ENCODE results near the gene NAP1L4. TPM values are rescaled to one million over a fixed set of nuclear protein-coding genes. Genes with fewer than 3 reads are reported as not detected.
A peak's percentile ranks its signal among the peaks of the same experiment; 100 is the strongest.

Gene NAP1L4
- total RNA-seq, 2 donors from 2014 or later, result 198 to 206 TPM

GRCh38 chr11:2983908-2984307, 8.2 kb downstream of the NAP1L4 start:
- Mint-ChIP-seq H3K4me1 (peaks cover 23% of the 10 kb centered on the region), H3K36me3 (ENCODE audit: low read depth) (peaks cover 43% of the 10 kb centered on the region), H3K27ac (peak overlapping the region; percentile 79), H3K27me3 (ENCODE audit: insufficient read depth) (no peaks in the 10 kb centered on the region), H3K4me3 (no peak overlapping the region), H3K9me3 (no peaks in the 10 kb centered on the region)
- TF ChIP-seq CTCF (conservative IDR thresholded peaks at IDR 0.05), result no peak
- Histone ChIP-seq H3K36me3 (ENCODE audit: control insufficient read depth, insufficient read depth, low read length) (peaks cover 37% of the 10 kb centered on the region), H3K9me3 (ENCODE audit: control insufficient read depth, low read length) (no peaks in the 10 kb centered on the region), H3K27me3 (ENCODE audit: control insufficient read depth, insufficient read depth, low read length, poor library complexity, severe bottlenecking) (no peaks in the 10 kb centered on the region), H3K27ac (ENCODE audit: low read depth, low read length) (no peak overlapping the region), H3K4me1 (ENCODE audit: control insufficient read depth, insufficient read depth, low read length) (peaks cover 10% of the 10 kb centered on the region), H3K4me3 (ENCODE audit: low read length) (no peak overlapping the region), H3K9ac (ENCODE audit: extremely low read depth, low read length, poor library complexity, severe bottlenecking) (no peak overlapping the region)
- DNase-seq, result no peak
- 90 to 100% methylated on average over 1 to 4 of the region's 4 CpGs for WGBS, 2 experiments (ENCODE audit: insufficient coverage in 1 of 2, insufficient read length in 1 of 2)

- H3K4me1 Mint-ChIP-seq, result peaks cover 18% of the 10 kb centered on the region
These were observed 9.9 kb downstream of the NAP1L4 start for GRCh38 chr11:2982214-2982613.

GRCh38 chr11:2981130-2981529, 11.0 kb downstream of the NAP1L4 start:
- peaks cover 18% of the 10 kb centered on the region for H3K4me1 Mint-ChIP-seq
- peaks cover 55% of the 10 kb centered on the region for H3K36me3 ChIP-seq (ENCODE audit: control insufficient read depth, insufficient read depth, low read length)

More at GRCh38 chr11:2982214-2982613, 9.9 kb downstream of the NAP1L4 start:
- Mint-ChIP-seq H3K36me3 (ENCODE audit: low read depth) (peaks cover 46% of the 10 kb centered on the region), H3K27ac (peak overlapping the region; percentile 28), H3K4me3 (no peak overlapping the region), H3K27me3 (ENCODE audit: insufficient read depth) (no peaks in the 10 kb centered on the region), H3K9me3 (no peaks in the 10 kb centered on the region)
- WGBS, 2 experiments (ENCODE audit: insufficient coverage in 1 of 2, insufficient read length in 1 of 2), result 90 to 100% methylated on average over 2 of the region's 2 CpGs
- Histone ChIP-seq H3K27ac (ENCODE audit: low read depth, low read length) (no peak overlapping the region), H3K27me3 (ENCODE audit: control insufficient read depth, insufficient read depth, low read length, poor library complexity, severe bottlenecking) (no peaks in the 10 kb centered on the region), H3K4me3 (ENCODE audit: low read length) (peak overlapping the region; percentile 38), H3K4me1 (ENCODE audit: control insufficient read depth, insufficient read depth, low read length) (peaks cover 7% of the 10 kb centered on the region), H3K9ac (ENCODE audit: extremely low read depth, low read length, poor library complexity, severe bottlenecking) (no peak overlapping the region), H3K9me3 (ENCODE audit: control insufficient read depth, low read length) (no peaks in the 10 kb centered on the region), H3K36me3 (ENCODE audit: control insufficient read depth, insufficient read depth, low read length) (peaks cover 48% of the 10 kb centered on the region)
- no peak for TF ChIP-seq CTCF (conservative IDR thresholded peaks at IDR 0.05)
- DNase-seq, result no peak

More at GRCh38 chr11:2981130-2981529, 11.0 kb downstream of the NAP1L4 start:
- H3K36me3 Mint-ChIP-seq (ENCODE audit: low read depth), result peaks cover 52% of the 10 kb centered on the region
- DNase-seq, result no peak
- Histone ChIP-seq H3K27me3 (ENCODE audit: control insufficient read depth, insufficient read depth, low read length, poor library complexity, severe bottlenecking) (no peaks in the 10 kb centered on the region), H3K4me3 (ENCODE audit: low read length) (no peak overlapping the region), H3K9me3 (ENCODE audit: control insufficient read depth, low read length) (no peaks in the 10 kb centered on the region), H3K9ac (ENCODE audit: extremely low read depth, low read length, poor library complexity, severe bottlenecking) (no peak overlapping the region), H3K27ac (ENCODE audit: low read depth, low read length) (no peak overlapping the region), H3K4me1 (ENCODE audit: control insufficient read depth, insufficient read depth, low read length) (peaks cover 7% of the 10 kb centered on the region)
- H3K4me3 Mint-ChIP-seq, result no peak overlapping the region
- no peak for TF ChIP-seq CTCF (conservative IDR thresholded peaks at IDR 0.05)
- no peaks in the 10 kb centered on the region for H3K27me3 Mint-ChIP-seq (ENCODE audit: insufficient read depth)
- H3K27ac Mint-ChIP-seq, result peak overlapping the region; percentile 72
- 98 to 100% methylated on average over 2 to 8 of the region's 8 CpGs for WGBS, 2 experiments (ENCODE audit: insufficient coverage in 1 of 2, insufficient read length in 1 of 2)
- no peaks in the 10 kb centered on the region for H3K9me3 Mint-ChIP-seq
